DMS53 treated with DMSO at 0.1 percent for 48 hours (cell line): ENCODE measurements around the gene UBC.
"Not testable (repeated sequence)": the region's sequence is repeated elsewhere in the genome, so short reads cannot be mapped to it uniquely, and the experiment has no call there.

Experiments used
- DNase-seq: peaks from one replicate; lab custom pipeline; 2025; ENCODE audit not compliant: unreplicated experiment; lab: John Stamatoyannopoulos, UW

Gene UBC

GRCh38 chr12:124915239-124916236 is 1.1 kb upstream of the UBC start:
- DNase-seq, result no peak

GRCh38 chr12:124913474-124914391 is 717 bp downstream of the UBC start:
- DNase-seq, result no peak

- DNase-seq, result not testable (repeated sequence)
Measured at GRCh38 chr12:124912529-124913287, 1.7 kb downstream of the UBC start.

GRCh38 chr12:124911521-124911920 is 2.9 kb downstream of the UBC start:
- DNase-seq, result not testable (repeated sequence)

GRCh38 chr12:124910561-124911478 is 3.6 kb downstream of the UBC start:
- DNase-seq, result no peak

GRCh38 chr12:124909831-124910560 is 4.5 kb downstream of the UBC start:
- DNase-seq, result no peak

GRCh38 chr12:124906606-124907261 is 7.7 kb downstream of the UBC start:
- DNase-seq, result no peak

GRCh38 chr12:124904306-124905098 is 9.9 kb downstream of the UBC start:
- peak; percentile 67 for DNase-seq

GRCh38 chr12:124902916-124903315 is 11.5 kb downstream of the UBC start:
- DNase-seq, result no peak

- DNase-seq, result no peak
Measured at GRCh38 chr12:124901003-124901402, 13.4 kb downstream of the UBC start.

- DNase-seq, result not testable (repeated sequence)
Measured at GRCh38 chr12:124900345-124900795, 14.1 kb downstream of the UBC start.

GRCh38 chr12:124898923-124899294 is 15.5 kb downstream of the UBC start:
- no peak for DNase-seq

- no peak for DNase-seq
Measured at GRCh38 chr12:124898200-124898922, 16.1 kb downstream of the UBC start.

- DNase-seq, result no peak
Measured at GRCh38 chr12:124896461-124896860, 18.0 kb downstream of the UBC start.

- no peak for DNase-seq
Measured at GRCh38 chr12:124893792-124894516, 20.5 kb downstream of the UBC start.

GRCh38 chr12:124888260-124888659 is 26.2 kb downstream of the UBC start:
- no peak for DNase-seq
